Renal cortical epithelial cell (primary cell): Measurements from ENCODE around the gene STXBP3. TPM values are rescaled to one million over a fixed set of nuclear protein-coding genes. Genes with fewer than 3 reads are reported as not detected.
A peak's percentile ranks its signal among the peaks of the same experiment; 100 is the strongest.

Source experiments
- DNase-seq: peaks from one replicate; pipeline ENCODE4 v3.0.0-alpha.2; 2011; ENCODE audit warnings: low read depth
- total RNA-seq: library from RNA; depleted of rRNA; stranded (reverse); fragments of >200 nt; gene quantifications from 2 replicates; pipeline ENCODE4 v1.2.3, GENCODE V29; 2014

Gene STXBP3
- total RNA-seq, 1 donor from 2014 or later = 89.8 TPM

DNA sequence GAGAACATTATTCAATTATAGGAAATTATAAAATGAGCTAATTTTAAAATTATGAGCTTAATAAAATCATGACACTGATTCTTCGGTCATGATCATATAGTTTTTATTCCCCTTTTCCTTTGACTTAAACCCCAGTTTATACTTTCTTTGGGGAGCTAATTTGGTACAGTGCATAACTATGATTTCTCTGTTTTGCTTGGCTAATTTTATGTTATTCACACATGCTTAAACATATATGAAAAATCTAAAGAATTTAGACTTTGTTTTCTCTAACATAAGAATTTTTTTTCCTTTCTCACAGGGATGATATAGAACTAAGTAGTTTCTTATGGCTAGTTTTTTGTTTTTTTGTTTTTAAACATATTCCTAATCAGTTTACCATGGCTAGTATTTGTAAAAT is 52.5 kb downstream of the STXBP3 start:
- no peak for DNase-seq

DNA sequence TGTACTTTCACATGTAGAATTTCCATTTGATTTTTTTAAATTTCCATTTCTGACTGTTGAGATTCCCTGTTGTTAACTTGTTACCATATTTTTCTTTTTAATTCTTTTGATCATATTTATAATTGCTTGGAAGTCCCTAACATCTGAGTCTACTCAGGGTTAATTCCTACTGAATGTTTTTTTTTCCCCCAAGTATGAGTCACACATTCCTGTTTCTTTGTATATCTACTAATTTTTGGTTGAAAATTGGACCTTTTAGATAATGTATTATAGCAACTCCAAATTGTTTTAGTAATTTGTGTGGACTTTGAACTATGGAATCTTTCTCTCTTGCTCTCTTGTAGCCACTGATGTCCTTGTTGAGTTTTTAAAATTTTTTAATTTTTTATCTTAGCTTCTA is 54.6 kb downstream of the STXBP3 start:
- peak; percentile 42 for DNase-seq

DNA sequence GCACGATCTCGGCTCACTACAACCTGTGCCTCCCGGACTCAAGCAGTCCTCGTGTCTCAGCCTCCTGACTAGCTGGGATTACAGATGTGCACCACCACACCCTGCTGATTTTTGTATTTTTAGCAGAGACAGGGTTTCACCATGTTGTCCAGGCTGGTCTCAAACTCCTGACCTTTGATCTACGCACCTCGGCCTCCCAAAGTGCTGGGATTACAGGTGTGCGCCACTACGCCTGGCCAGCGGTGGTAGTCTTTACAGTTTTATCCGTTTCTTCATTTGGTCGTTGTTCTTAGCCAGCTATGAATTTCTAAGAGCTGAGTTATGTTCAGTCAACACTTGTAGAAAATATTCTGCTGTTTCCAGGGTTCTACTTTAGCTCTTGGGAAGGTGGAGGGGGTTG is 57.1 kb downstream of the STXBP3 start:
- no peak for DNase-seq

DNA sequence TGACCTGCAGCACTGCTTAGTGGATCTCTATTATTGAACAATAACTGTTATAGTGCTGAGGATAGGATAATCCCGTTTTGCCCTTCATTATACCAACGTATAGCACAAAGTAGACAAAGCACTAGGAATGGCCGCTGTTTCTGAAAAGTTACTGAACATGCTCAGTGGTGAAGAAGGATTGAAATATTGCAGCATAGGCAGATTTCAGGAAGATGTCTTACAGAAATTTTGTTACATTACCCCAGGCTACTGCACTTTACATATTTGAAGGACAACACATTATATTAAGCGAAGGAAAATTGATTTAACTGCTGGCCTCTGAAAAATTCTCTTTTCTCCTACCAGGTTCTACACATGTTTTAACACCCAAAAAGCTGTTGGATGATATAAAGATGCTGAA is 62.0 kb downstream of the STXBP3 start:
- DNase-seq = no peak

DNA sequence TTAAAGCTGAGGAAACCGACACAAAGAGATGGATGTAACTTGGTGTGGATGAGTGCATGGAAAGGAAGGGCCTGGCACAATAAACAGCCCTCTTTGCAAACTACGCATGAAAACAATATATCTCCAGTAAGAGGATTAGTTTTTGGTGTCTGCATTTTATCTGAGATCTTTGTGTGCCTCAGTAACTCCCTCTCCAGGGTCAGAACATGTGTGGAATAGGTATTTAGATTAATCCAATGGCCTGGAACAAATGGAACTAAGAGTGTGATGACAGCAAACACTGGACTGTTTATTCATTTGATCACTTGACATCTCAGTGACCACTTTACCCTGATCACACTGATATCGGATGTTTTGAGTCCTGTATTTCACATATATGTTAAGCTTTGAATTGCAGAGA is 65.1 kb downstream of the STXBP3 start:
- DNase-seq = no peak

DNA sequence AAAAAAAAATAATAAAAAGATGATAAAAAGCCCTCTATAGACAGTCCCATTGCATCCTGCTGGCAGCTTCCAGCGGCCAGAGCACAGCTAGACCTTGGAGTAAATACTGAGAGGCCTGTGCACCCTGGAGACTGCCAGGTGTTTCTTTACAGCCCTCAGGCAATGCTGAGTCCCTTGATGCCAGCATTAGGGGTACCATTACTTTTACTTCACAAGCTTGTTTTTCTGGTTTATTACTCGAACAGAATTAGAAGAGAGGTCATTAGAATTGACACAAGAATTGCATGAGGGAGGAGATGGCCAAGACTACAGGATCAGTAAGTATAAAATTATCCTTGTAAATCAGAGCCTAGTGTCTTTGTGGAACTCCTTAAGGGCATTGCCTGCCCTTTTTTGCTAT is 66.9 kb downstream of the STXBP3 start:
- DNase-seq = no peak

DNA sequence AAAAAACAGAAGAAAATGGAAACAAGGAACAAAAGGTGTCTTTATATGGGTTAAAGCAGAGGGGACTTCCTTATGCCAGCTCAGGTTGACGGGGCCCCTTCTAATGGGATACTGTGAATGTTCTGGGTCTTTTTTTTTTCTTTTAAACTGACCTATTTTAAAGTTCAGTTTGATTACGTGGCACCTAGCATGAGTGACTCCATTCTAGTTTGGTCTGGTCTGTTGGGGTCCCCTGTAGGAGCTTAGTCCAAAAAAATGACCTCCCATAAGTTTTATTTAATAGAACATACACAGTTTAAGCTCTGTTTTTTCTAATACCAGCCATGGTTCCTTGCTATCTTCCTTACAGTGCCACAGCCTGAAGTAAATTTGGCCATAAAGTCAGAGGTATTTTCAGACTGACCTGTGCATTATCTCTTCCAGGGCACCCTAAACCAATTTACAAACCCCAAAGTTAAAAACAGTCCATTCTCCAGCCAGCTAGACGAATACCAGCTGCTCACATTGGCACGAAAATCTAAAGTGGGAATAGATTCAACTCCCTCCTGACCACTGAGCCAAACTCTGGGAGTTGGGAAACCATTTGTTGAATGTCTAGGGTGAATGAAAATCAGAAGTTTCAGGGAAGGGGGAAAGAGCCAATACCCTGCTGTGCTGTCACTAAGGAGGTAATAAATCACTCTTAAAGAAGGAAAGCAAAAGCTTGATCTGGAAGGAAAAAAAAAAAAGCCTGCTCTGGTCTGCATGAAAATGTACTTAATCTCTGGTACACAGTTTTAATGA is 68.1 kb downstream of the STXBP3 start:
- DNase-seq = peak; percentile 33

DNA sequence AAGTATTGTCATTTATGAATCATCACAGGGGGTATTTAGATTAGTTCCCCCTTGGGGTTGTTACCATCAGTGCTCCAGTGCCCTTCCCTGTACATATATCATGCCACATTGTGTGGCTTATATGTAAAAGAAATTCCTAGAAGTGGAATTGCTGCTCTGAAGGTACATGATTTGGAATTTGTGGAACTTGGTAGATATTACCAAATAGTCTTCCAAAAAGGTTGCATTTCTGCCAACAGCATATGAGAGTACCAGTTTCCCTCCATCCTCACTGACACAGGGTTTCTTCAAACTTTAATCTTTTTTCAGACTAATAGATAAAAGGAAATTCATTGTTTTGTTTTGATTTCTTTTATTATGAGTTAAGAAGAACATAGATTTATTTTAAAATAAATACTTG is 69.1 kb downstream of the STXBP3 start:
- DNase-seq = no peak

DNA sequence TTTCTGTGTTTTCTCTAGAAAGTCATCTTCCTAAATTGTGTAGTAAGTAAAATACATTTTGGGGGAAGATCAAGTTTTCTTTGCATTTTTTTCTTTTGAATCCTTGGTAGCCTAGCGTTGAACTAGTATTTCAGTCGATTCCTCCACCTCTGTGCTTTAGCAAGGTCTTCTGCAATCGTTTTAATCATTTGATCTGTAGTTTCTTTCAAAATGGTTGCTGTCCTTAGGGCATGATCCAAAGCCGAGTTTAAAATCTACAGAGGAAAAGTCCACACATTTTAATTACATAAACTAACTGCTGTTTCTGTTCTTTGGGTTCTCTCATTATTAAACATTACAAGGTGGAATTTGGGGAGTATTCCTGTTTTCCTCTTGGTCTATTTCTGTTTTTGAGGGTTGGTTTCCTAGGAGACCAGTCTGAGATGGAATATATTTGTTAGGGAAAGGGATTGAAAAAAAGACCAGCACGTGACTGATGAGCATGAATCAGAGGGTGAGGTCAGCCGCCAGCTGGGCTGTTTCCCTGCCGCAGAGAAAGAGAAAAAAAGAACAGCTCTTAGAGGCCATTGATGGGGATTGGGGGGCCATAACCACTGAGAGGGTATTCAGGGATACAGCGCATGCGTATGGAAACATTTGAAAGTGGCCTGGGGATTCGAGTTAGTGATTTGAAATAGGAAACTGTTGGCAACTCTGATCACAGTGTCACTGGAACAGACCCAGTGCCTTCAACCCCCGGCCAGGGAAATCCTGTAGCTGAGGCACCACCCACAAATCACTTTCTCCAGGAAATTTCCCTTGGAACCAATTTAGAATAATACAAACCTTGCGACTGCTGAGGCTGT is 69.8 kb downstream of the STXBP3 start:
- DNase-seq = peak; percentile 93

DNA sequence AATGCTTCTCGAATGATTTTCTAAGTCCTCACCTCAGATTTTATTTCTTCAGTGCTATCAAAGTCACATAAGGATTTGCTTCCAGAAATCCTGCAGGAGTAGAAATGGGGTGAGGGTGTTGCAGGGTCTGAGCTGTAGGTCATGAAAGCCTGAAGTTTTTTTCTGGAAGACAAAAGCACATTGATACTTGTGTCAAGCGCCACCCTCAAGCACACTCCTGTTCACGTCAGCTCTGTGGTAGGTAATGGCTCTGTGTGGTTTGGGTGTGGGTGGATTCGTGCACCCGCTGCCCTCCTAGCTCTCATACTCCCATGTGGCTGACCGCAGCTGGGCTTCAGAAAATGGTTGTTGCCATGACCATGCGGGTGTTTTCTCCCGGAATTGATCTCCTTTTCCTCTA is 70.5 kb downstream of the STXBP3 start:
- DNase-seq = peak; percentile 10

DNA sequence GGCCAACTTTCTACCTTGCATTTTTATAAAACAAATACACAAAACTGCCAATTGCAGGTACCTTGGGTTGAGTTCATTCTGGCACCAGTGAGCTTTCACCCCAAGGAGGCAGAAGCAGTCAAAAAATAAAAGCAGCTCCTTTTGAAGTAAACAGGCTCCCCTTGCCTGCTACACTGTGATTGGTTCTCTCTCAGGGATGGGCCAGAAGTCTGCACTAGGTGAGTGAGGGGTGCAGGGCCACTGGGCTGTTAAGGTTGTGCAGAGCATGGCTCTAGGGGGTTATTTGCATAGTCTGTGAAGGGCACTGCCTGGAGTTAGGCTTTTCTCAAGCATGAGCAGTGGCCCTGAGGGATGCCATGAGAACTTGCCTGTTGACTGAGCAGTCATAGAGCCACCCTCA is 71.3 kb downstream of the STXBP3 start:
- DNase-seq = no peak

DNA sequence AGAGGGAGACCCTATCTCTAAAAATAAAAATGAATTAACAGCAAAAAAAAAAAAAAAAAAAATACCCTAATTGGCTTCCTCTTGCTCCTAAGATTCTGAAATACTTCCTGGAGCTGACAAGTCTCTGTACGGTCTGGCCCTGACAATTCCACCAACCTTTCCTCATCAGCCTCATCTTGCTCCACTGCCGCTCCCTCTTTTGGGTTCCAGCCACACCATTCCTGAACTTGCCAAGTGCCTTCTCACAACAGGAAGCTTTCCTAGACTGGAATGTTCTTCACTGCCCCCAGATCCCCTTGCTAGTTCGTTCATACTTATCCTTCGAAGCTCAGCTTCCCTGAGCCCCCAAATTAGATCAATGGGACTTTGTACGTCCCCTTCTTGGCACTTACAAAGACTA is 73.4 kb downstream of the STXBP3 start:
- no peak for DNase-seq

DNA sequence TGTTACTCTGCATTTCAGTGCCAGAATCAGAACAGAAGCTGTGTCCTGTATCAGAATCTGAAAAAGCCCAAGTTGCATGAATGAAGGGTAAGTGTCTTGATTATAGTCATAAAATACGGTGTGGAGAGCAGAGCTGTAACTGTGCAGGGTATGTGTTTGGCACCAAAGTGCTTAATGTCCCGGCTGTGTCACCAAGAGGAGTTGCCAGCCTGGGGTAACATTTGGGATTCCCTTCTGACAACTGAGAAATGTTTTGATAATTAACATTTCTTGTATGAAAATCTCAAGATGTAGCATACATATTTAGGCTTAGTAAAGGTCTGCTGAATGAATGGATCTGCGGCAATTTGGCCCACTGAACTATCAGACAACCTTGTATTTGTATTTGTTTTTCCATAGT is 77.2 kb downstream of the STXBP3 start:
- no peak for DNase-seq

DNA sequence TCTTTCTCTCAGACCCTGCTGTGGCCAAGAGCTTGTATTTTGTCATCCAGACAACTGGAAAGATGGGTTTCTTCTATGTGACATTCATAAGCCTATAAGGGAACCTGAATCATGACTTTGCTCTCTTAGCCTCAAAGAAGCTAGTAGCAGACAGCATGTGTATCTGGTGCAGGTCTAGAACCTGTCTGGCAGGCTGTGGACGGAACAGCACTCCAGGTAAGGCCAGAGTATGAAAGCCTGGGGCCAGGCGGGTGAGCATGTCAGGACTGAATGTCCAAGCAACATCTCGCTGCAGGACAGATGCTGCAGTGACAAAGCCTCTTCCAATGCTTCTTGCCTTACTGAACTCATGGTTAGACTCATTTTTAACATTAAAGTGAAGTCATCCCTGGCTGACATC is 77.6 kb downstream of the STXBP3 start:
- DNase-seq = no peak

DNA sequence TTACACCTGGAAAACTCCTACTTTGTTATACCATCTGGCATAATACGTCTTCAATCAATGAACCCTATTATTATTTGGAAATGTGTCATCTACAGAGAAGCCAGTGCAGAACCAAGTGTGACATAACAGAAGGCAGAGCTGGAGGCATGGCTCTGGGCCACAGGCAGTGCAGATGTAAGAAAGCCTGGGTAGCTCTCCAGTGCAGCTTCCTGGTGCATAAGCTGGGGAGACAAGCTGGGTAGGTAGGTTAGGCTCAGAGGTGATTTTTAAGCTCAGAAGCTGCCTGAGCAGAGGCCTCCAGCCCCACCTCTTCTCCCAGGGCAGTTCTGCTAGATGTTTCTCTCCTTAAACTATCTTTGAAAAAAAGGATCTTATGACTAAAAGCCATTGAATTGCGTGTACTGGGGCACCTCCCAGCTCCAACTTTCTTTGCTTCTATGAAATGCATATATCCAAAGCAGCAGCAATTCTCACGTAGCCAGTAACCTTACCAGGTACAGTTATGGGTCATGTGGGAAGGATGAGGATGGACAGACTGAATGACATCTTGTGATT is 79.7 kb downstream of the STXBP3 start:
- DNase-seq = no peak

DNA sequence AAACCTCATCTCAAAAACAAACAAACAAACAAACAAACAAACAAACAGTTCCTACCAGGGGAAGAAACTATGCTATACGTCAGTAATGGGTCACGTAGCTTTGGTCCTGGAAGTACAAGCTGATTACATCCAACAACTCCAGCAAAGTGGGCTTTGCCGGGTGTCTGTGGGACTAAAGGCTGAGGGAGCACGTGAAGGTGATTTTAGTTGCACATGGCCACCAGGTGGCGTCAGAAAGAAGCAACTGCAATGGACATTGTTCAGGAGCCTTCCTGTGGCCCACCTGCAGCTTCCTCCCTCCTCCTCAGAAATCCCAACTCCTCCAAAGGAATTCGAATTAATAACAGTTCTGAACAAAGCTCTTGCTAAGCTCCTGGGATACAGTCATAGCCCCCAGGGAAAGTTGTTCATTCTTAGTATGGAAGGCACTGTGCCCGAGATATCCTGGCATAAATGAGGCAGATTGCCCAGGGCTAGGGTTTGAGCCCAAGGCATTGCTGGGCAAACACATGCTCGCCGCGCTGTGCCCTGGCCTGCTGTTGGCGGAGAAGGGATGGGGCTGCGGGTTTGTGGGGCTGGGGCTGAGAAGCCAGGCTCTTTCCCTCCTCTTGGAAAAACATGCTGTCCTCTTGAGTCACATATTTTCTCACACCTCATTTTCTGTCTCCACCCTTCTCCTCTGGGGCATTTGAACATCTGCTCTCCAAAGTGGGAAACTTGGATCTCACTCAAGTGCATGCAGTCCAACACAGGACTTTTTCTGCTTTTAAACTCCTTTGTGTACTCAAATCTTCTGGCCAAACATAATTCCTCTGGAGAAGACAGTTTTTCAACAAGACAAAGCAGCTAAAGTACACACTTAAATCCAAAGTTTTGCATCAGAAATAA is 81.8 kb downstream of the STXBP3 start:
- peak; percentile 80 for DNase-seq

DNA sequence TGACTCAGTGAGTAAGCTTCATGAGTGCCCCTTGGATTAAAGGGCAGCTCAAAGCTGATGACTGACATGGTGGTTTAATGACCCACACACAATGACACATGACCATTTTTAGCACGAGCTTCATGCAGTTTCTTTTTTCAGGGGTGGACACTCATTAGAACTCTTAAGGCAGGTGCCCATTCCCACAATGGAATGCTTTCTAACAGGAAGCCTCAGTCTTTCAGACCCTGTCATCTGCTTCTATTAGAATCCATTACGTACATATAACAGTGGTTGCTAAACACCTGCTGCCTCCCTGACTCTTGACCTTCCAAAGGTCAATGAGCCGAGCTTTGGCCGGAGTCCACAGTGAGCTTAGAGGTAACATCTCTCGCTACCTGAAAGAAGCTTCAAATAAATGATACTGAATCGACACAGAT is 83.0 kb downstream of the STXBP3 start:
- DNase-seq = peak; percentile 68

DNA sequence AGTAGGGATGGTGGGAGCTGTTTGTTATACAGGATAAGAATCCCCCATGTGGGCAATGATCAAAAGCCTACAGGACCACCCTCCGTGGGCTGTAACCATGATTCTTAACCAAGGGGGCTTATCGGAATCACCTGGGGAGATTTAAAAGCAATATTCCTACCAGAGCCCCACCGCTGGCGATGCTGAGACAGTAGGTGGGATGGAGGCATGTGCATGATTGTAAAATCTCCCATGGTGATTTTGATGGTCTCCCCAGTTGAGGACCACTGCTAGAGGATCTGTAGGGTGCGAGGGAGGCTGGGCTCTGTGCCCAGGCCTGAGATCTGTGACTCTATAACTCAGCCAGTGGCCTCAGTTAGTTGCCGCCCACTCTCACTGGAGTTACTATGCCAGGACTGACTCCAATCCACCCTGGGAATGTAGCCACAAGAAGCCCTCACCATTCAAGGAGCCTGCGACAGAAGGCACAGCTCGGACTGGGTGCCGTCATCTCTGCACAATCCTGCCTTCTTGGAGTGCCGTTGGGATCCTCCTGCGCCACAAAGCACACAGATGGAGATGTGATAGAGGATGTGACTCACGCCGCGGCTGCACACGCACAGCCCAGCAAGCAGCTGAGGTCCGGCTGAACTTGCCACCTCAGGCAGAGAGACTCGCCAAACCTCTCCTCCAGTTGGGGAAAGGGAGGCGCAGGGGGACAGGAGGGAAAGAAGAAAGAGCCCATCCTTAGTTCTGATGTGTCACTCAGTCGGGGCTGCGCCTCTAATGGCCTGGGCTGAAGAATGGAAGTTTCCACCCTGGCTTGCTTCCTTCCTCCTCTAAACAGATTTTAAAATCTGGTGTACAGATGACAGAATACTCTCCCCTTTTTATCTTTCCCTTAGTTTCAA is 83.9 kb downstream of the STXBP3 start:
- peak; percentile 8 for DNase-seq

DNA sequence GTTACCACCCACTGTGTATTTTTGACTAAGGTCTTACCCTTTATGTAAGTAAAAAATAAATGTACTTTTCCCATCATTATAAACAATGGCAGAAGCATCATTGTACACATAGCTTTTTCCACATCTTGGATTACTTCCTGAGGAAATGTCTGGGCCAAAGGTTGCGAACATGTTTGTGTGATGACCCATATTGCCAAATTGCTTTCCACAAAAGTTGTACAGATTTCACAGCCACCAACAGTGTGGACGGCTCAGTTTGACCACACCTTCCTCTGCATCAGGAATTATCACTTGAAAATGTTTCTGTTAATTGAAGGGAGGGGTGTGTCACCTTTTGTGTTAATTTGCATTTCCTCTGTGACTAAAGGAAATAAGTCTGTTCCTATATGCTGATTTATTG is 84.8 kb downstream of the STXBP3 start:
- no peak for DNase-seq

DNA sequence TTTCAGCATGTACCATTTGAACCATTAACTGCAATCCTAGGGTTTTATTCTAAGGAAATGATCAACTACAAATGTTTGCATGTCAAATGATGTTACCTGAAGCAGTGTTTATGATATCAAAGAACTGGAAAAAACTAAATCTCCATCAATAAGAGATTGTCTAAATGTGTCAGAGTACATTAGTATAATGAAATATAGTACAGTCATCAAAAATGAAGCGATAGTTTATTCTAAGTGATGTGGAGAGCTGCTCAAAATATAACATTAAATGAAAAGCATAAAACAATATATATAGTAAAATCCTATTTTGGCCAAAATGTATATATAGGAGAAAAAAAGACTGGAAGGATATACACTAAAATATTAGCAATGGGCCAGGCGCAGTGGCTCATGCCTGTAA is 86.5 kb downstream of the STXBP3 start:
- no peak for DNase-seq

DNA sequence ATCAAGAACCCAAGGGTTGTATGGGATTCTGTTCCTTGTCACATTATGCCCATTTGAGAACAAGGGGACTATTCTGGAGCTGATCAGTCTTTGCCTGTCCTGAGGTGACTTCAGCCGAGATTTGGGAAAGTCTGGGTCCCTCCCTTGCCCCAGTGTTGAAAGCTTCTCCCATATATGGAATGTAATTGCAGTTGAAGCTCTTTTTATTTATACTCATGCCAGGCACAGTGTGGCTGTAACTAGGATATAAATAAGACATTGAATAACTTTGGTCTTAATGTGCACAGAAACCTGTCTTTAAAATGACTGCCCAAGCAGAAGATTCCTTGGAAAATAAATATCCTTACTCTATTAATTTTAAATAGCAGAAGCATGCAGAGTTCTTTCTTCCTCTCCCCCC is 95.2 kb downstream of the STXBP3 start:
- no peak for DNase-seq
